Right renal cortex interstitium (tissue), 3 donors: ENCODE results near the gene OPRL1. TPM values are rescaled to one million over a fixed set of nuclear protein-coding genes. Genes with fewer than 3 reads are reported as not detected.

ENCODE experiments used
- DNase-seq, 3 donors: peaks; one replicate each; pipeline ENCODE4 v3.0.0-alpha.2; 2013; ENCODE audit warnings: low read depth in 3 of 3, low spot score in 2 of 3
- polyA plus RNA-seq, 3 donors: library from polyadenylated mRNA; unstranded; fragments of 120-200 nt; gene quantifications; one replicate each; pipeline ENCODE4 v1.2.1, GENCODE V29; 2013; ENCODE audit not compliant: insufficient read length in 3 of 3

Gene OPRL1
- polyA plus RNA-seq, 3 donors = 0.67 to 1.1 (median 0.69) TPM

DNA sequence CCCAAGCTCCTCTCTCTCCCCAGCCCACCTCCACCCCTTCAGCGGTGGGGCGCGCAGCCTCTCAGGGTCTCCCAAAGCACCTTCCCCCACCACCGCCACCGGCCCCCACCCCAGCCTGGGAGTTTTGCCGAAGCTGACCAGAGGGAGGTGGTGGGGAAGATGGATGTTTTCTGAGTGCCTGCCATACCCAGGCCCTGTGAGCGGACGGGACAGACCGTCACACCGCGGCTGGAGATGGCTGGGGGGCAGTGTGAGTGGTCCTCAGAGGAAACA is 38.2 kb upstream of the OPRL1 start:
- DNase-seq = no peak

DNA sequence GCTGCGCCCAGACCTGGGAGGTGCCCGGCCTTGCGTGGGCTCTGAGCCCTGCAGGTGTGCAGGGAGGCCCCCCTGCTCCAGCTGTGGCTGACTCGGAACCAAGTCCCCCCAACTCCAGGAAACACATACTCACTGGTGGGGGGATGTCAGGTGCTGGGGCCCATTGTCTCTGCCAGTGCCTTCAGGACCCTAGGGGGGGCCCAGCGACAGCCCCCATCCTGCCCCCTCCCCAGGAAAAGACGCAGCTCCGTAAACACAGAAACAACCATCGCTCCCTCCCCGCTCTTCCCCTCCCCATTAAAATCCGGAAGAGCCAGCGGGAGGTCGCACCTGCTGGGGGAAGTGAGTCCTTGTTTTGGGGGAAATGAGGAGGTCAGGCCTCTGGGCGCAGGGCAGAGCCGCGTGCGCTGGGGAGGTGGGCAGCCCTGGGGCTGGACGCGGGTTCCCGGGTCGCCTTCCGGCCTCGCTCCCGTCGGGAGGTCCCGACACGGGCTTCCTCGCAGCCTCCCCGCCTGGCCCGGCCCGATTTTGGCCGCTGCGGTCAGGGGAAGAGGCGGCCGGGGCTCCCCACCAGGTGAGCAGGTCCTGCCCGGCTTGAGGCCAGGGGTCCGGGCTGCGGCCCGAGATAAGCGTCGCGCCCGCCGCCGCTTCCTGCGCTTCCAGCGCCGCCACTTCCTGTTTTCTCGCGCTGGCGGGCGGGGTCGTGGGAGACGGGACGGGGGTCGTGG is 37.7 kb upstream of the OPRL1 start:
- no peak for DNase-seq

DNA sequence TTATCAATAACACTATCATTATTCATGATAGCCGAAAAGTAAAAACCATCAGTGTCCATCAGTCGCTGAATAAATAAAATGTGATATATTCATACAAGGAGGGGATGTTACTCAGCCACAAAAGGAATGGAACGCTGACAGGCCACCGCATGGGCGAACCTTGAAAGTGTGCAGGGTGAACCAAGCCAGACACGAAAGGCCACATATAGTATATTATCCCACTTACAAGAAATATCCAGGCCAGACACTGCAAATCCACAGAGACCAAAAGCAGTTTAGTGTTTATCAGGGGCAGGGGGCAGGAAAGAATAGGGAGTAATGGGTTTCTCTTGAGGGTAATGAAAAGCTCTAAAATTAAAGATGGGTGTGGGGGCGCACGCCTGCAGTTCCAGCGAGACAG is 36.1 kb upstream of the OPRL1 start:
- no peak for DNase-seq

DNA sequence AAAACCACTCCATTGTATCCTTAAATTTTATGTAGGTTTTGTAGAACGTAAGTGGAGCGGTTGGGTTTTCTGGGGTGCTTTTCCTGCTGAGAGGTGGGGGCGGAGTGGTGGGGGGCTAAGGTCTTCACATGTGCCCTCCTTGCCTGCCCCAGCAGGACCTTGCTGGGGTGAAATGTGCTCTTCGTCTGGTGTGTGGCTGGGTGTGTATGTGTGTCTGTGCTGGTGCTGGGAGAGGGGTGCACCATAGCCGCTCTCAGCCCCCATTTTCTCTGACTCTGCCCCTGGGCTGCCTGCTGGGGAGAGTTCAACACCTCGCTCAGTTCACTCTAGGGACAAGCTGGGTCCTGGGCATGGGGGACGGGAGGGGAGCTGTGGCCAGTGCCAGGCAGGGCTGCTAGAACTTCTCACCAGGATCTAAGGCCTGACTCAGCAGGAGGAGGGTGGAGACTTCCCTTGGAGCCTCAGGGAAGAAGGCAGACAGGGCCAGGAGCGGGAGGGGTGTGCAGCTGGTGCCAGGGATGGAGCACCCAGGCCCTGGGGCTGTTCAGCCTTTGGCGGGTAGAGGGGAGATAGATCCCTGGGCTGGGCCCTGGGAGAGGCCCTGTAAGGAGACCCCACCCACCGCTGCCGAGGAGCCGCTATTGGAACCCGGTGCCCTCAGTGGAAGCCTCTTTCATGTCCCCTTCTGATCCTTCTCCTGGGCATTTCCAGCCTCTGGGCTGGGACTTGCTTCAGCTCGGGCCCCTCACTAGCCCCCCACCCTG is 35.2 kb upstream of the OPRL1 start:
- DNase-seq = no peak

DNA sequence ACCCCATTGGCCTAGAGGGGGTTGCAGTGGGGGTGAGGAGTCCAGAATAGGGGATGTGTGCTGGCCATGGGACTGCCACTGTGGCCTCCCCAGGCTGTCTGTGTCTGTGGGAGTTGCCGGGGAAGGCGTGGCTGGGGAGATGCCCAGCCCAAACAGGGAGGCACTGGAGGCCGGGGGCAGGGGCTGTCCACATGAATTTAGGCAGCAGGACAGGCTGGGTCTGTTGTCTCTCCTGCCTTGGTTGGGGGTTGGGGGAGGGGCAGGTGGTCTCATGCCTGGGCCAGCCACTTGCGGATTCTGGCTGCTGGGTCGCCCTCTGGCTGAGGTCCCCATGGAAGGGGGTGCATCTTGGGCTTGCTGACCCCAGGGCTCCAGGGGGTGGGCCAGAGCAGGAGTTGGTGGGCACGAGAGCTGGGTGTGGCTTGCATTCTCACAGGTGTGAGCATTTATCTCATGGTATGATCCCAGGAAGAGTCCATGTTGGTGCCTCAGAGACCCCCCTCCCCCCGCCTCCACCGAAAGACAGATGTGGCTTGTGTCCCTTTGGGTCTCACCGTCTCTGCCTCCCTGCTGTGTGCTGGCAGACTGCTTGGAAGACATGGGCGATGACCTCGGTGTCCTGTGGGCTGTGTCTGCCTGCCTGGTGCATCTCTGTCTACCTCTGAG is 34.4 kb upstream of the OPRL1 start:
- no peak for DNase-seq

DNA sequence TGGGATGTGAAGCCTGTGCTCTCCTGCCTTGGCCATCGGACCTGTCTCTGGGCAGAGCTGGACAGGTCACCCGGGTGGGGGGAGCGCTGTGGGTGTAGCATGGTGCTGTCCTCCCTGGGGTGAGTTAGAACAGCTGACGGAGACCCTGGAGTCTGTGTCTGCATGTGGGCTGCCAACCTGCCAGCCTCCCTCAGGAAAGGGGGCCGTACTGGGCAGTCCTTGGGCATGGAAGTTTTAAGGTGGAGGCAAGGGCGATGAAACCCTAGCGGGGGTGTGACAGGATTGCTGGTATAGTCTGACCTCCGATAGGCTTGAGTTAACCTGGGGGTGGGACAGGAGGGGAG is 32.9 kb upstream of the OPRL1 start:
- DNase-seq = no peak

DNA sequence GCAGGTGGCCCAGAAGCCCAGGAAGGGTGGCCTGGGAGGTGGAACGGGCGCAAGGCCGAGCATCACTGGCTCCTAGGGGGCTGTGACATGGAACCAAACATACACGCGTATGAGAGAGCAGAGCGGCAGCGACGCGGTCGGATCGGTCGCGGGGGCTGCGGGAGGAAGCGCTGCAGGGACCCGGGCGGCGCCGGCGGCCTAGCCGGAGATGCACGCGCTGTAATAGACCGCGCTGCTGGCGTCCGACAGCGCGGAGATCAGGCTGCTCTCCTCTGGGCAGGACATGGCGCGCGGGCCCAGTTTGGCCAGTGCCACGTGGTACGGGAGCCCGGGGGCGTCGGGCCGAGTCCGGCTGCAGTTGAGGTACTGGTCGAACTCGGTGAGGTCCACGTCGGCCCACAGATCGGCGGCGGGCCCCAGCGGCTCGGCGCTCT is 31.9 kb upstream of the OPRL1 start:
- DNase-seq = no peak

DNA sequence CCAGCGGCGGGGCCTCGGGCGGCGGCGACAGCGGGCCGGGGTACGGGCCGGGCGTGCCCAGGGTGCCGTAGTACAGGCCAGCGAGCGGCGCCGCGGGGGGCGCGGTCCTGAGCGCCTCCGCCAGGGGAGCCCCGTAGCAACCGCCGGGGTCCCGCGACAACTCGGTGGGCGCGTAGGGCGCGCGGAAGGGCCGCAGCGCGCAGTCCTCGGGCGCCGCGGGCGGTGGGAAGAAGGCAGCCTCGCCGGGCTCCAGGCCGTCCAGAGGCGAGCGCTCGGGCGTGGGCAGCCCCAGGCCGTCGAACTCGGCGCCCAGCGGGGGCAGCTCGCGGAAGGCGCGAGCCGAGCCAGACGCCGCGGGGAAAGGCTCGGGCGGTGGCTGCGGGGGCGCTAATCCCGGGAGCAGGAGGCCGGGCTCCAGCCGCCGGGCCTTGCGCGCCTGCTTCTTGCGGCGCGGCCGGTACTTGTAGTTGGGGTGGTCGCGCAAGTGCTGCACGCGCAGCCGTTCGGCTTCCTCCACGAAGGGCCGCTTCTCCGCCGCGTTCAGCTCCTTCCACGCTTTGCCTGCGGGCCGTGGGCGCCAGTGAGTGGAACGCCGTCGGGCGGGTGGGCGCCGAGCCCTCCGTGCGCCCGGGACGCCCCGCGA is 31.4 kb upstream of the OPRL1 start:
- DNase-seq = no peak

DNA sequence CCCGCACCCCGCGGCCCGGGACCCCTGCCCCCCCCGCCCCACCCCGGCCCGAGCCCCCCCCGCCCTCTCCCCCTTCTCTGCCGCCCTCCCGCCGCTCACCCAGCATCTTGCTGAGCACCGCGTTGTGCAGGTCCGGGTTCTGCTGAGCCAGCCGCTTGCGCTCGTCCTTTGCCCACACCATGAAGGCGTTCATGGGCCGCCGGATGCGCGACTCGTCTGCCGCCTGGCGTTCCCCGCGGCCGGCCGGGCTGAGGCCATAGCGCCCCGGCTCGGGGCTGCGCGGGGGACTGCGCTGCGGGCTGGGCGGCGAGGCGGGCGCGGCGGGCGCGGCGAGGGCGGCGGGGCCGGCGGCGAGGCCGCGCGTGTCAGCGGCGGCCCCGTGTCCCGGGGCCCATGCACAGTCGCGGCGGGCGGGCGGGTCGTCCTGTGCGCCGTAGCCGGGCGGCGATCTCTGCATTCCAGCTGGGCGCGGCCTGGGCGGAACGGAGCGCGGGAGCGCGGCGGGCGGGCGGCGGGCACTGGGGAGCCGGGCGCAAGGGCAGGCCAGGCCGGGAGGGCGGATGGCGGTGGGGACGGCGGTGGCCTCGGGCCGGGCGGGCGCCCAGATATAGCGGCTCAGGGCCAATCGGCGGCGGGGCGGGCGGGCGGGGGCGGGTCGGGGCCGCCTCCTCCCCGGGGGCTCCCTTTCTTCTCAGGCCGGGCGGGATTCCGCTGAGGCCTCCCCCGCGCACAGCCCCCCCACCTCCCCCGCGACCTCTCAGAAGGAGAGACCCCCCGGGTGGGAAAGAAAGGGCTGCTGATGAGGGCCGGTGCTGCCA is 30.6 kb upstream of the OPRL1 start, which contains the start of gene SOX18:
Gene SOX18 (minus strand): TSS at position 580 of the 818 bp plus-strand sequence. CDS start 123 bp downstream, at position 457.
- DNase-seq = no peak

DNA sequence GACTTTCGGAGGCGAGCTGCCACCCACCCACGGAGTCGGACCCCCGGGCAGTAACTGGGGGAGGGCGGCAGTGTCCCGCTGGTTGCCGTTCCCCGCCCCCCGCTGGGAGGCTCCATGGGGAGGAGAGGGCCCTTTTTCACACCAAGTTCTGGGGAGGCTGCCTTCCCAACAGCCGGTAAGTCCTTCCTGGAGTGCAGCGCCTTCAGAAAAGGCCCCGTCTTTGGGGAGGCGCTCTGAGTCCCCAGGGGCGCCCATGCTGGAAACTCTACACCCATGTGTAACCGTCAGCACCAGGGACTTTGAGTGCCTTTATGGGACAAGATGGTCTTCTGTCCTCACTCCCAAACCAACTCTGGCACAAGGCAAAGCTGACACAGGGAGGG is 30.0 kb upstream of the OPRL1 start:
- DNase-seq = no peak

DNA sequence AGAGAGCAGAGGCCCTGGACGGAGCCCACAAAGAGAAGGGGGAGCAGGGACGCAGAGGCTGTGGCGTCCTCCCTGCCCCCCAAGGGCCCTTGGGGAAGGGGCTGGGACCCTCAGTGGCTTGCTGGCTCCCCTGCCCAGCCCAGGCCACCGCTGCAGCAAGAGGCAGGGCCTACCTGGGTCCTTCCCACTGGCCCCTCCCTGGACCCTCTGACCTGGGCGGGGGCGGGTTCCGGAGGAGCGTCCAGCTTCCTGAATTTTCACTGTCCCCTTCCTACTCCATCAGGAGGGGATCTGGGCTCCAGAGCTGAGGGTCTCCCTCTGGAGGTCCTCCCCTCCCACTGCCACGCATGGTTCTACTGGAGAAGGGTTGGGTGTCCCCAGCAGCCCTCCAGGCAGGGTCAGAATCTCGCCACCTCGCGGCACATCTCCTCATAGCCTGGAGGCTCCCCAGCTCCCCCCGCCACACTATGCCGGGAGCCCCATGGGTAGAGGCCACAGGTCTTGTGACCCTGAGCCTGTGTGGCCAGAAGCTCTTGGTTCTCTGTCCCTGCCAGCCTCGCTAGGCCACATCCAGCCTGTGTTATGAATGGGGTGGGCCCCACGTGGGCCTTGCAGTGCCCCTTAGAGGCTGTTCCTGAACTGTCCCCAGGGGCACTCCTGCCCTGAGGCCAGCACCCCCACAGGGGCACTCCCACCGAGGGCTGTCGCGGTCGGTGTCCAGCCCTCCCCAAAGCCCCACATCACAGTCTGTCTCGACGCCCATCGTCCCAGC is 29.4 kb upstream of the OPRL1 start:
- DNase-seq = no peak

DNA sequence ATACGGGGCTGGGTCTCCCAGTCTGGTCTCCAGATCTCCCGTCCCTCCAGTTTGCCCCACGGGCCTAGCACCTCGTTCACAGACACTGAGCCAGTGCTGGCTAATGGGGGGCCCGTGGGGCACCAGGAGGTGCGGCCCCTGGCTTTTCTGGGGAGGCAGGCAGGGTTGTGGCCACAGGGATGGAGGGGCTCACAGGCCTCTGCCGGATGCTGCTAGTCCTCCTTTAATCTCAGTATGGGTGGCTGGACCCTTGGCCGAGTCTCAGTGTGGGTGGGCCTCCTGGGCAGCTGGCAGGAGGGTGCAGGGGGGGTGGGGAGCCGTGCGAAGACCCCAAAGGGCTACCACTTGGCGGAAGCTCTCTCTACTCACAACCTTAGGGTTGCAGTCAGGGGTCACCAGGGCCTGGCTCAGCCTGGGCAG is 28.8 kb upstream of the OPRL1 start:
- no peak for DNase-seq

DNA sequence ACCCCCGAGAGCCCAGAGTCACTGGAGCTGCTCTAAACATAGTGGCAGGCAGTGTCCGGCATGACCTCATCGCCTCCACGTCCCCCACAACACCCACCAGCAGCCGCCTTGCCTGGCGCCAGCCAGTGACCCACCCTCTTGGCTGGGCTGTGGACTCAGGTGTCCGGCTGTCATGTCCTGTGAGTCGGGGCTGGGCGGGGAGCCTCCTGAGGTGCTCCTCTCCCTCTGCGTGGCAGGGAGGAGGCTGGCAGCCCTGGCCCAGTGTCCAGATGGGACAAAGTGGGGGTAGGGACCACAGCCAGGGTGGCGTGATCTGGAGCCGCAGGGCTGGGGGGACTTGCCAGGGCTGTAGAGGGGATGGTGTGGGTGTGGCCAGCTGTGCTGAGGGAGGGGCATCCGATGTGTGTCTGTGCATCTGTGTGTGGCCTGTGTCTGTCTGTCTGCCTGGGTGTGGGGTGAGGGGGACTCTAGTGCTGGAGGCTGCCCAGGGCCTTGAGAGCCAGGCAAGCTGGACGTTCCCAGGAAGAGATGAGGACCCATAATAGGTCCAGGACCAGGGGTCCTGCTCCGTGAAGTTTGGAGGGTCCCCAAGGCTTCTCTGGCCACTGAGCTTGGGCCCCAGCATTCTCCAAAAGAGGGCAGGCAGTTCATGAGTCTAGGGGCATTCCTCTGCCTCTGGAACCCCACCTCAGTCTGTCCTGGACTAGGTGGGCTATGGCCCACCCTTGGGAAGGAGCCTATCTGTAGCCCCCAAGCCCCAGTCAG is 28.1 kb upstream of the OPRL1 start:
- DNase-seq = no peak

DNA sequence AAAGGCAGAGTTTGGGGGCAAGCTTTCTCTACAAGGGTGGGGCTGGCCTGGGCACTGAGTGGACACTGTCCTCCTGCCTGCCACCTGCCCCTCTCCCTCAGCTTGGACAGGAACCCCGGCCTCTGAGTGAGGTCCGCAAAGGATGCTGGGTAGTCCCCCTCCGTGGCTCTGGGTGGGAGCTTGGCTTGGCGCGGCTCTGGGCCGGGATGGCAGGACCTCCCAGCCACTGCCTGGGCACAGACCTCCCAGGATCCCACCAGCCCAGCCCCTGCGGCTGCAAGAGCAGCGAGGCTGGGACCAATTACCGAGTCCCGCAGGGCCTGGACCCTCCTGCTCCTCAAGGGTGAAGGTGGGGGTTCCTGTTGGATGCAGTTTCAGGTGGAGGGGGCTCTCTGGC is 27.6 kb upstream of the OPRL1 start:
- DNase-seq = no peak

DNA sequence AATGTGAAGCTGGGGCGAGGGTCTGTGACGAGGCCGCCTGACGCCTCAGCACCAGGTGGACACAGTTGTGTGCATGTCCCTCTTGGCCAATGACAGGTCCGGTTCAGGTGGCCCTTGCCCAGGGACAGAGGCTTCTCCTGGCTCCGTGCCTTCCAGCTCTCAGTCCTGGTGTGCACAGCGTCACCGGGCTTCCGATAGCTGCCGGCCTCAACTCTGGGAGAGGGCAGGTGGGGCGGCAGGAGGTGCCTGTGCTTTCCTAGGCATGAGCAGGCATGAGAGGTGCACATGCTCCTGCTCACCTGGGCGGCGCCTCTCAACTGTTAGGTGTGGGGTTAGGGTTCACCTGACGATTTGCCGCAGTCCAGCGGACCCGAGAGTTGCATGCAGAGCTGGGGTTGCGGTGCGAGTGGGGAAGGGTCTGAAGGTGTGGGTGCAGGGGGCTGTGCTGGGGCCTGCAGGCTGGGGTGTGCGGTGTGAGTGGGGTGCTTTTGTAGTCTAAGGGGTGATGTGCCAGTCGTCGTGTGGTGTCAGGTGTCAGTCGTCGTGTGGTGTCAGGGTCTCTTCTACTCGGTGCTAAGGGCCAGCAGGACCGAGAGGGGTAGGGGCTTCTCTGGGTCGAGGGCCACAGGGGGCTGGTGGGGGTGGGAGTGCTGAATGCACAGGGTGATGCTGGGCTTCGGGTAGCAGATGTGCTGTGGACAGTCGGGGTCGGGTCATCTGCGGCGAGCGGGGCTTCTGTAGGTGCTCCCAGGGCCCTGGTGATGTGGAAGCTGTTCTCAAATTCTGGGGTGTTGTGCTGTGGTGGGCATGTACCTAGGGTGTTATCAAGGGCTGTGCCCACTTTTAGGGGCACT is 26.7 kb upstream of the OPRL1 start:
- DNase-seq = no peak

DNA sequence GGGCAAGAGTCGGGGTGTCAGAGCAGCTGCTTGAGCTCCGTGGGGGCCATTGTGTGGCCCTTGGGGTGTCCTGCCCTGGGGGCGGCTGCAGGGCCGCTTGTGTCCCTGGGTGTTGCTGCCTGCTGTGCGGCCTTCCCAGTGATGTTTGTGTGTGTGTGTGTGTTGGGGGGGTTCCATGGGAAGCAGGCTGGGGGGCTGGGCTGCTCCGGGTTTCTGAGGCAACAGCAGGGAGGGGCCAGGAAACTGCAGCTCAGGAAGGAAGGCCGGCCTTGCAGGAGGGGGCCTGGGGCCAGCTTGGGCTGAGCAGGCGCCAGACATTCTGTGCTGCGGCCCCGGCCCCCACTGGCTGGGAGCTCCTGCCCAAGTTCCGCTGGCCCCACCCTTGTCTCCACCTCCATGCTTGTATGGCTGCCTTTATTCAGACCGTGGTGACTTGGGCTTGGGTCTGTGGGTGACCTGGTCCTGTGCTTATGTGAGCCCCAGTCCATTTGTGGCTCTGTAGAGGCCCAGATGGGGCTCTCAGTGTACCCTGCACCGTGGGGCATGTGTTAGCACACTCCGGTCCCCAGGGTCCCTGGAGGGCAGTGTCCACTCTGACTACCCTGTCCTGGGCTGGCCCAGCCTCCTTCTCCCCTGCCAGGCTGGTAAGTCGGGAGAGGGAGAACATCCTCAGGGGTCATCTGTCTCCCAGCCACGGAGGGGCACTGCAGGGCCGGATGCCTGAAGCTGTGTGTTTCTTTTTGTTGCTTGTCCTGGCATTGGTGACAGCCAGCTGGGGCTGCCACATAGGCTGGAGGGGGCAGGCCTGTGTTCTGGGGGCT is 25.8 kb upstream of the OPRL1 start:
- DNase-seq = no peak

DNA sequence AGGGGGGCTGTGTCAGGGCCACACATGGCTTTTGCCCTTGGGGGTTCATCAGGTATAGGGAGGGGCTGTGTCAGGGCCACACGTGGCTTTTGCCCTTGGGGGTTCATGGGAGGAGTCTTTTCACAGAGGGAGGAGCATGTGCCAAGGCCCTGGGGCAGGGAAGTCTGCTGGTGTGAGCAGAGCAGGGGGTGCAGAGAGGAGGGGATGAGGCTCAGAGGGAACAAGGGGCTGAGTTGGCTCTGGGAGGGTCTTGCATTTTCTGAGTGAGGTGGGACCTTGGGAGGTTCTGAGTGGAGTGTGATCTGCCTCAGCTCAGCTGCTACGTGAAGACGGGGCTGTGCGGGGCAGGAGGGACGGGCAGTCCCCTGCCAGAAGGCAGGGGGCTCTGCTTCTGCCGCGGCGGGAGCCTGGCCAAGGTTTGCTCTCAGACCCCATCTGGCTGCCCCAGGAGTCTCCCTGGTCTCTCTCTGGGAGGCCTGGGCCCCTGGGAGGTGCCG is 24.4 kb upstream of the OPRL1 start:
- DNase-seq = no peak
